ENCODE data around the gene VPS35L.
A peak's percentile ranks its signal among the peaks of the same experiment; 100 is the strongest.
"Not testable (repeated sequence)": the region's sequence is repeated elsewhere in the genome, so short reads cannot be mapped to it uniquely, and the experiment has no call there.

Gene VPS35L

GRCh38 chr16:19655242-19655777 lies 99.8 kb downstream of the VPS35L start:
- in situ Hi-C loops (cut with HindIII; ENCODE audit: low sequenced_read_pairs), result no loop called here
- TF ChIP-seq, protein P1, sequence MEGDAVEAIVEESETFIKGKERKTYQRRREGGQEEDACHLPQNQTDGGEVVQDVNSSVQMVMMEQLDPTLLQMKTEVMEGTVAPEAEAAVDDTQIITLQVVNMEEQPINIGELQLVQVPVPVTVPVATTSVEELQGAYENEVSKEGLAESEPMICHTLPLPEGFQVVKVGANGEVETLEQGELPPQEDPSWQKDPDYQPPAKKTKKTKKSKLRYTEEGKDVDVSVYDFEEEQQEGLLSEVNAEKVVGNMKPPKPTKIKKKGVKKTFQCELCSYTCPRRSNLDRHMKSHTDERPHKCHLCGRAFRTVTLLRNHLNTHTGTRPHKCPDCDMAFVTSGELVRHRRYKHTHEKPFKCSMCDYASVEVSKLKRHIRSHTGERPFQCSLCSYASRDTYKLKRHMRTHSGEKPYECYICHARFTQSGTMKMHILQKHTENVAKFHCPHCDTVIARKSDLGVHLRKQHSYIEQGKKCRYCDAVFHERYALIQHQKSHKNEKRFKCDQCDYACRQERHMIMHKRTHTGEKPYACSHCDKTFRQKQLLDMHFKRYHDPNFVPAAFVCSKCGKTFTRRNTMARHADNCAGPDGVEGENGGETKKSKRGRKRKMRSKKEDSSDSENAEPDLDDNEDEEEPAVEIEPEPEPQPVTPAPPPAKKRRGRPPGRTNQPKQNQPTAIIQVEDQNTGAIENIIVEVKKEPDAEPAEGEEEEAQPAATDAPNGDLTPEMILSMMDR (IDR thresholded peaks at IDR 0.05; ENCODE audit: low read depth, low read length, missing control alignments), result no peak
- no peak overlapping the region for H3K4me3 ChIP-seq (ENCODE audit: low read depth, low read length)
- DNase-seq (ENCODE audit: low read depth), result peak; percentile 15

DNA sequence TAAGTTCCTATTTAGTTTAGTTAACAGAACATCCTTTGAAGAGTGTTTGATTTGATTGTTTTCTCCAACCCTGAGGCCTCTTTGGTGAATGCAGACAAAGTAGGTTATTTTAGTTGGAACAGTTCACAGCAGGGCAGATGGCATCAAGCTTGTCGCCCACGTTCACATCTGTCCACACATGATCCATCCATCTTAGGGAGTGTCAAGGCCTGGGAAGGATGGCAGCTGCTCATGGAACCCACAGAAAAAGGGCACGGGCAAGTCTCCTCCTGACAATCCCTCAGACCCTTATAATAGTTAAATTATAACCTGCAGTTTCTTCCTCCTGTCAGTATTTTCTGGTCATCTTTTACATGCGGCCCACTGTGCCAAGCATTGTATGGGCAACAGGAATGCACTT lies 102.3 kb downstream of the VPS35L start:
- TF ChIP-seq, protein P1 (IDR thresholded peaks at IDR 0.05; ENCODE audit: low read depth, low read length, missing control alignments), result no peak
- DNase-seq (ENCODE audit: low read depth), result no peak
- in situ Hi-C loops (cut with HindIII; ENCODE audit: low sequenced_read_pairs), result no loop called here
- H3K4me3 ChIP-seq (ENCODE audit: low read depth, low read length), result no peak overlapping the region

DNA sequence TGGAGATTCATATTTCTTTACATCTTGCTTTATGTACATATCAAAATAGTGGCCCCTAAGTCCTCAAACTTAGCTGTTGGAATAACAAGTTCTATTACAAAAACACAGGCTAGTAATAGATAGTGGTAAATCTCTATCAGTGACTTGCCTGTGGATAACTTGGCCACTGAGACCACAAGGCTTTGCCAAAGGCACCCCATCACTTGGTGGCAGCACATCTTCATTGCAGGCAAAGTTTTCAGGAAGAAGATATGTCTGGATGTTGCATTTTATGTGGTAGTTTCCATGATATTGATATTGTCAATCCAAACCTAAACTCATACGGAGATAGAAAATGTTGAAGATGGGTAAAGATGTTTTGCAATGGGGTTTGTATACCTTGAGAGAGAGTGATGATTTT lies 104.1 kb downstream of the VPS35L start:
- TF ChIP-seq, protein P1 (IDR thresholded peaks at IDR 0.05; ENCODE audit: low read depth, low read length, missing control alignments), result no peak

GRCh38 chr16:19660432-19660831 lies 104.9 kb downstream of the VPS35L start:
- TF ChIP-seq, protein P1 (IDR thresholded peaks at IDR 0.05; ENCODE audit: low read depth, low read length, missing control alignments), result no peak
- in situ Hi-C loops (cut with HindIII; ENCODE audit: low sequenced_read_pairs), result no loop called here
- no peak for DNase-seq (ENCODE audit: low read depth)
- H3K4me3 ChIP-seq (ENCODE audit: low read depth, low read length), result no peak overlapping the region

More for the DNA sequence above, 104.1 kb downstream of the VPS35L start:
- in situ Hi-C loops (cut with HindIII; ENCODE audit: low sequenced_read_pairs), result no loop called here
- DNase-seq (ENCODE audit: low read depth), result no peak
- no peak overlapping the region for H3K4me3 ChIP-seq (ENCODE audit: low read depth, low read length)

- H3K4me3 ChIP-seq (ENCODE audit: low read depth, low read length), result no peak overlapping the region
- DNase-seq (ENCODE audit: low read depth), result no peak
- in situ Hi-C loops (cut with HindIII; ENCODE audit: low sequenced_read_pairs), result no loop called here
- TF ChIP-seq, protein P1 (IDR thresholded peaks at IDR 0.05; ENCODE audit: low read depth, low read length, missing control alignments), result no peak
Observed at GRCh38 chr16:19662351-19662750, 106.8 kb downstream of the VPS35L start.

- TF ChIP-seq, protein P1 (IDR thresholded peaks at IDR 0.05; ENCODE audit: low read depth, low read length, missing control alignments), result no peak
- DNase-seq (ENCODE audit: low read depth), result no peak
- no peak overlapping the region for H3K4me3 ChIP-seq (ENCODE audit: low read depth, low read length)
- in situ Hi-C loops (cut with HindIII; ENCODE audit: low sequenced_read_pairs), result no loop called here
Observed at GRCh38 chr16:19664166-19664565, 108.7 kb downstream of the VPS35L start.

GRCh38 chr16:19665313-19665712 lies 109.8 kb downstream of the VPS35L start:
- in situ Hi-C loops (cut with HindIII; ENCODE audit: low sequenced_read_pairs); DNase-seq (ENCODE audit: low read depth); H3K4me3 ChIP-seq (ENCODE audit: low read depth, low read length): not testable (repeated sequence)
